CD14-positive monocyte (primary cell): ENCODE data around the gene ACKR3. TPM values are rescaled to one million over a fixed set of nuclear protein-coding genes. Genes with fewer than 3 reads are reported as not detected.

Experiments
- DNase-seq, 3 donors: peaks; one replicate each; pipeline ENCODE4 v3.0.0-alpha.2; 2011 to 2022
- H2AFZ ChIP-seq: 2 replicates; pipeline ENCODE4 v1.6.0; 2012; ENCODE audit warnings: mild to moderate bottlenecking, low read depth, low read length, inconsistent platforms; ENCODE audit not compliant: insufficient read depth, poor library complexity, severe bottlenecking
- H3K27ac ChIP-seq, 2 donors: 1 replicate in 1 of 2; 2 replicates in 1 of 2; pipeline ENCODE4 v1.5.1; 2012 to 2013; ENCODE audit warnings: low read length in 2 of 2, control low read depth in 1 of 2, inconsistent platforms in 1 of 2, low read depth in 1 of 2, mild to moderate bottlenecking in 1 of 2
- H3K27me3 ChIP-seq, 2 donors: one replicate each; pipeline versions ENCODE4 v1.6.0 to v1.6.1; 2011 to 2013; ENCODE audit warnings: low read length in 2 of 2; ENCODE audit not compliant: control insufficient read depth in 2 of 2, insufficient read depth in 2 of 2
- H3K36me3 ChIP-seq, 2 donors: replicated peaks in 1 of 2; 1 replicate in 1 of 2; 2 replicates in 1 of 2; pipeline versions ENCODE4 v1.5.1 to v1.6.1; 2012 to 2013; ENCODE audit warnings: low read length in 2 of 2, control low read depth in 1 of 2, inconsistent platforms in 1 of 2, mild to moderate bottlenecking in 1 of 2; ENCODE audit not compliant: insufficient read depth in 2 of 2, control insufficient read depth in 1 of 2
- H3K4me1 ChIP-seq, 2 donors: 1 replicate in 1 of 2; 2 replicates in 1 of 2; pipeline versions ENCODE4 v1.5.1 to v1.6.1; 2012 to 2013; ENCODE audit warnings: low read length in 2 of 2, control low read depth in 1 of 2, inconsistent platforms in 1 of 2, mild to moderate bottlenecking in 1 of 2, moderate library complexity in 1 of 2; ENCODE audit not compliant: insufficient read depth in 2 of 2, control insufficient read depth in 1 of 2
- H3K4me2 ChIP-seq: replicated peaks from 2 replicates; pipeline ENCODE3; 2012; ENCODE audit warnings: low read length, moderate library complexity, mild to moderate bottlenecking; ENCODE audit not compliant: poor library complexity, severe bottlenecking; ENCODE audit errors: extremely low read depth
- H3K4me3 ChIP-seq, 3 experiments: fragments of 200-600 bp in 1 of 3; sonication (generic) in 1 of 3; replicated peaks in 1 of 3; 1 replicate in 2 of 3; 2 replicates in 1 of 3; pipeline ENCODE4 v1.5.1; 2011 to 2013; ENCODE audit warnings: low read length in 3 of 3, mild to moderate bottlenecking in 3 of 3, control low read depth in 2 of 3, low read depth in 2 of 3, inconsistent platforms in 1 of 3, moderate library complexity in 1 of 3
- H3K79me2 ChIP-seq: 2 replicates; pipeline ENCODE4 v1.6.0; 2012; ENCODE audit warnings: mild to moderate bottlenecking, control low read depth, inconsistent platforms, low read length, moderate library complexity; ENCODE audit not compliant: insufficient read depth
- H3K9ac ChIP-seq: 2 replicates; pipeline ENCODE4 v1.6.0; 2017; ENCODE audit warnings: low read length, mild to moderate bottlenecking; ENCODE audit not compliant: insufficient read depth, poor library complexity, severe bottlenecking
- H3K9me3 ChIP-seq, 2 donors: replicated peaks in 1 of 2; 1 replicate in 1 of 2; 2 replicates in 1 of 2; pipeline versions ENCODE4 v1.5.1 to v1.6.1; 2012 to 2013; ENCODE audit warnings: low read length in 2 of 2, control low read depth in 1 of 2; ENCODE audit not compliant: control insufficient read depth in 1 of 2, insufficient read depth in 1 of 2
- H4K20me1 ChIP-seq: 2 replicates; pipeline ENCODE4 v1.6.0; 2012; ENCODE audit warnings: mild to moderate bottlenecking, low read length, control low read depth, moderate library complexity; ENCODE audit not compliant: insufficient read depth
- H3K27ac Mint-ChIP-seq, 7 donors: one replicate each; pipeline ENCODE4 v1.8.0; 2020; ENCODE audit warnings: mild to moderate bottlenecking in 7 of 7, mixed read lengths in 7 of 7, moderate library complexity in 6 of 7, inconsistent platforms in 2 of 7
- H3K27me3 Mint-ChIP-seq, 3 donors: one replicate each; pipeline ENCODE4 v1.8.0; 2021 to 2022; ENCODE audit warnings: low read depth in 3 of 3, mild to moderate bottlenecking in 3 of 3, mixed read lengths in 3 of 3, moderate library complexity in 3 of 3, inconsistent platforms in 1 of 3
- H3K36me3 Mint-ChIP-seq, 2 donors: one replicate each; pipeline ENCODE4 v1.8.0; 2020; ENCODE audit warnings: mixed read lengths in 2 of 2, inconsistent platforms in 1 of 2, mild to moderate bottlenecking in 1 of 2
- H3K4me1 Mint-ChIP-seq: one replicate; pipeline ENCODE4 v1.8.0; 2020; ENCODE audit warnings: mild to moderate bottlenecking, mixed read lengths
- H3K4me3 Mint-ChIP-seq, 2 donors: one replicate each; pipeline ENCODE4 v1.8.0; 2020; ENCODE audit warnings: mild to moderate bottlenecking in 2 of 2, mixed read lengths in 2 of 2, moderate library complexity in 1 of 2
- H3K9me3 Mint-ChIP-seq, 7 donors: one replicate each; pipeline ENCODE4 v1.8.0; 2020 to 2022; ENCODE audit warnings: mixed read lengths in 7 of 7, mild to moderate bottlenecking in 6 of 7, moderate library complexity in 6 of 7, inconsistent platforms in 2 of 7
- WGBS: methylation state at CpG from one replicate; pipeline ENCODE4 v1.1.5; 2013; ENCODE audit warnings: missing lambda C conversion rate; ENCODE audit not compliant: insufficient coverage; 5-methylcytosine and 5-hydroxymethylcytosine counted together
- intact Hi-C, 2 donors: fragments of 100-400 bp; cut with micrococcal nuclease; formaldehyde crosslinking; loops; one replicate each; pipeline versions ENCODE4 v1.15.0 to v1.15.1; 2023
- polyA plus RNA-seq, 3 donors: library from polyadenylated mRNA; depleted of rRNA in 1 of 3; unstranded in 2 of 3; stranded (reverse) in 1 of 3; fragments of 300-500 nt in 2 of 3; fragments of >200 nt in 1 of 3; fragmentation: Illumina TruSeq in 2 of 3; gene quantifications; 1 replicate in 2 of 3; 2 replicates in 1 of 3; pipeline ENCODE4 v1.2.3, GENCODE V29; 2012 to 2021
- TF ChIP-seq, protein P1 (sequence below): fragments of 200-600 bp; IDR thresholded peaks from one replicate; pipeline ENCODE4 v1.8.0; 2022; ENCODE audit warnings: antibody characterized with exemption, mild to moderate bottlenecking

The ACKR3 gene
- polyA plus RNA-seq, 3 donors = 0.41 to 13.3 (median 0.79) TPM

DNA sequence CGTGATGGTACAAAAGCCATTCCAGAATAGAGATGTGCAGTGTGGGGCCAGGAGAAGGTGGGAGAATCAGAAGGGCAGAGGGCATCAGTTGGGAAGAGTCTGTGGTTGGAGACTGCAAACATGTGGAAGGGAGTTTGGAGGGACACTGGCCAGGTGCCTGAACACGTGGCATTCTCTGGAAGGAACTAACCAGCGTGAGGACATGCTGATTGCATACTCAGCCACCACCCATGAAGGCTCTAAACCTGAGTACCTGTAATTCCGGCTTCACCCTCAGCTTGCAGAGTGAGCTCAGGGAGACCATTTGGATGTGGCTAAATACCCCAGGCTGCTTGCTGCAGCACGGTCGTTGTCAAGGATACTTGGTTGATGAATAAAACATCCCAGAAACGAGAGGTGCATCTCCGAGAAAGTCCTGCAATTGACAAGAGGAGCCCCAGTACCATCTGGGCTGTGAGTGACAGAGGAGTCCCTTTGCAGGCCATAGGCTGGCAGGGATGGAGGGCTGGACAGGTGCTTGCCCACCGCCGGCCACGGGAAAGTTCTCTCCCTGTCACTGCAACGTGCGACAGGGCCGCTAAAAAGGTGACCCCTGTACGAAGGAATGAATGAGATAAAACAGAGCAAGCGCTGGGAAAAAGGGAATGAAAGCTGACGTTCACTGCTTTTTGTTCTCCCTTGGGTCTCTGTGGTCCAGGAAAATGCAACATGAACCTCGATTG lies 5.0 kb downstream of the ACKR3 start:
- TF ChIP-seq, protein P1, sequence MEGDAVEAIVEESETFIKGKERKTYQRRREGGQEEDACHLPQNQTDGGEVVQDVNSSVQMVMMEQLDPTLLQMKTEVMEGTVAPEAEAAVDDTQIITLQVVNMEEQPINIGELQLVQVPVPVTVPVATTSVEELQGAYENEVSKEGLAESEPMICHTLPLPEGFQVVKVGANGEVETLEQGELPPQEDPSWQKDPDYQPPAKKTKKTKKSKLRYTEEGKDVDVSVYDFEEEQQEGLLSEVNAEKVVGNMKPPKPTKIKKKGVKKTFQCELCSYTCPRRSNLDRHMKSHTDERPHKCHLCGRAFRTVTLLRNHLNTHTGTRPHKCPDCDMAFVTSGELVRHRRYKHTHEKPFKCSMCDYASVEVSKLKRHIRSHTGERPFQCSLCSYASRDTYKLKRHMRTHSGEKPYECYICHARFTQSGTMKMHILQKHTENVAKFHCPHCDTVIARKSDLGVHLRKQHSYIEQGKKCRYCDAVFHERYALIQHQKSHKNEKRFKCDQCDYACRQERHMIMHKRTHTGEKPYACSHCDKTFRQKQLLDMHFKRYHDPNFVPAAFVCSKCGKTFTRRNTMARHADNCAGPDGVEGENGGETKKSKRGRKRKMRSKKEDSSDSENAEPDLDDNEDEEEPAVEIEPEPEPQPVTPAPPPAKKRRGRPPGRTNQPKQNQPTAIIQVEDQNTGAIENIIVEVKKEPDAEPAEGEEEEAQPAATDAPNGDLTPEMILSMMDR = no peak
- Histone ChIP-seq H3K9me3 (no peaks in the 10 kb centered on the region), H3K4me2 (no peak overlapping the region), H3K4me3 (no peak overlapping the region), H3K27ac (no peak overlapping the region), H2AFZ (no peak overlapping the region), H4K20me1 (no peaks in the 10 kb centered on the region), H3K36me3 (no peaks in the 10 kb centered on the region), H3K9ac (no peak overlapping the region), H3K4me1 (peaks cover 17 to 28% of the 10 kb centered on the region in 2 donors), H3K27me3 (no peaks in the 10 kb centered on the region), H3K79me2 (peaks cover 5% of the 10 kb centered on the region)
- Mint-ChIP-seq H3K27me3 (peaks cover 0 to 1% (median 0%) of the 10 kb centered on the region in 3 donors), H3K4me3 (no peak overlapping the region), H3K27ac (peak overlapping the region in 2 of 7 donors; percentile 1 to 12), H3K36me3 (peaks cover 5 to 9% of the 10 kb centered on the region in 2 donors), H3K4me1 (peaks cover 28% of the 10 kb centered on the region), H3K9me3 (peaks cover 0 to 2% (median 0%) of the 10 kb centered on the region in 7 donors)
- no peak for DNase-seq
- 92% methylated on average over 15 of the region's 18 CpGs for WGBS
- intact Hi-C loops = no loop called here

DNA sequence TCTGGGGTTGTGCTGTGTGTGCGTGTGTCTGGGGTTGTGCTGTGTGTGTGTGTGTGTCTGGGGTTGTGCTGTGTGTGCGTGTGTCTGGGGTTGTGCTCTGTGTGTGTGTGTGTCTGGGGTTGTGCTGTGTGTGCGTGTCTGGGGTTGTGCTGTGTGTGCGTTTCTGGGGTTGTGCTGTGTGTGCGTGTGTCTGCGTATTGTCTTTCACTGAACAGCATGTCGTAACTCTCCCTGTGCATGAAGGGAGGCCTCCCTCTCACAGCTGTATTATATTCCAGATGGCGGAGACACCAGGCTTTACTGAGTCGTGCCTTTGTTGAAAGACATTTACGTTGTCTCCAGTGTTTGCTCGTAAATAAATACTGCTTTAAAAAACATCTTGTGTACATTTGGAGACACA lies 5.9 kb downstream of the ACKR3 start:
- Histone ChIP-seq H3K27me3 (no peaks in the 10 kb centered on the region), H2AFZ (no peak overlapping the region), H3K36me3 (peaks cover 0 to 3% of the 10 kb centered on the region in 2 donors), H3K4me1 (peaks cover 7 to 18% of the 10 kb centered on the region in 2 donors), H3K27ac (no peak overlapping the region), H3K9ac (no peak overlapping the region), H4K20me1 (no peaks in the 10 kb centered on the region), H3K4me3 (no peak overlapping the region), H3K79me2 (peaks cover 5% of the 10 kb centered on the region), H3K9me3 (no peaks in the 10 kb centered on the region), H3K4me2 (no peak overlapping the region)
- no peak overlapping the region for H3K4me3 Mint-ChIP-seq
- H3K4me1 Mint-ChIP-seq = peaks cover 19% of the 10 kb centered on the region
- peaks cover 0 to 1% (median 0%) of the 10 kb centered on the region in 3 donors for H3K27me3 Mint-ChIP-seq
- WGBS = no CpG with 5 or more reads among the region's 11 CpGs
- no peak for DNase-seq
- TF ChIP-seq, protein P1 = no peak
- H3K27ac Mint-ChIP-seq = no peak overlapping the region
- peaks cover 0 to 2% (median 0%) of the 10 kb centered on the region in 7 donors for H3K9me3 Mint-ChIP-seq
- intact Hi-C loops = no loop called here
- peaks cover 9 to 12% of the 10 kb centered on the region in 2 donors for H3K36me3 Mint-ChIP-seq
